SK-MEL-5 (cell line): Measurements from ENCODE around the gene MACROD1. TPM values are rescaled to one million over a fixed set of nuclear protein-coding genes. Genes with fewer than 3 reads are reported as not detected.

Experiments
- DNase-seq: peaks from one replicate; pipeline ENCODE4 v3.0.0-alpha.2; 2016; ENCODE audit warnings: low read depth, low spot score
- in situ Hi-C: cut with HindIII; loops from 2 replicates; pipeline ENCODE4 v1.10.0; 2016; ENCODE audit warnings: low sequenced_read_pairs, high pct_unique_total_duplicates, low pct_unique_long_range_greater_than_20kb
- polyA plus RNA-seq, 2 experiments: library from polyadenylated mRNA; depleted of rRNA; stranded (reverse); fragments of >200 nt; gene quantifications; 2 replicates each; pipeline ENCODE4 v1.2.3, GENCODE V29; 2015
- total RNA-seq: library from RNA; depleted of rRNA; stranded (reverse); fragments of >200 nt; shearing (Covaris generic); gene quantifications from 2 replicates; pipeline ENCODE4 v1.2.3, GENCODE V29; 2014; rRNA removed

MACROD1 gene, protein sequence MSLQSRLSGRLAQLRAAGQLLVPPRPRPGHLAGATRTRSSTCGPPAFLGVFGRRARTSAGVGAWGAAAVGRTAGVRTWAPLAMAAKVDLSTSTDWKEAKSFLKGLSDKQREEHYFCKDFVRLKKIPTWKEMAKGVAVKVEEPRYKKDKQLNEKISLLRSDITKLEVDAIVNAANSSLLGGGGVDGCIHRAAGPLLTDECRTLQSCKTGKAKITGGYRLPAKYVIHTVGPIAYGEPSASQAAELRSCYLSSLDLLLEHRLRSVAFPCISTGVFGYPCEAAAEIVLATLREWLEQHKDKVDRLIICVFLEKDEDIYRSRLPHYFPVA
- total RNA-seq, result 15.0 and 15.7 TPM in 2 replicates
- polyA plus RNA-seq (2015; cell fraction: cytosol; rRNA removed), result 22.8 and 188 TPM in 2 replicates
- 43.7 and 53.7 TPM in 2 replicates for polyA plus RNA-seq (2015; cell fraction: nucleus; rRNA removed)

DNA sequence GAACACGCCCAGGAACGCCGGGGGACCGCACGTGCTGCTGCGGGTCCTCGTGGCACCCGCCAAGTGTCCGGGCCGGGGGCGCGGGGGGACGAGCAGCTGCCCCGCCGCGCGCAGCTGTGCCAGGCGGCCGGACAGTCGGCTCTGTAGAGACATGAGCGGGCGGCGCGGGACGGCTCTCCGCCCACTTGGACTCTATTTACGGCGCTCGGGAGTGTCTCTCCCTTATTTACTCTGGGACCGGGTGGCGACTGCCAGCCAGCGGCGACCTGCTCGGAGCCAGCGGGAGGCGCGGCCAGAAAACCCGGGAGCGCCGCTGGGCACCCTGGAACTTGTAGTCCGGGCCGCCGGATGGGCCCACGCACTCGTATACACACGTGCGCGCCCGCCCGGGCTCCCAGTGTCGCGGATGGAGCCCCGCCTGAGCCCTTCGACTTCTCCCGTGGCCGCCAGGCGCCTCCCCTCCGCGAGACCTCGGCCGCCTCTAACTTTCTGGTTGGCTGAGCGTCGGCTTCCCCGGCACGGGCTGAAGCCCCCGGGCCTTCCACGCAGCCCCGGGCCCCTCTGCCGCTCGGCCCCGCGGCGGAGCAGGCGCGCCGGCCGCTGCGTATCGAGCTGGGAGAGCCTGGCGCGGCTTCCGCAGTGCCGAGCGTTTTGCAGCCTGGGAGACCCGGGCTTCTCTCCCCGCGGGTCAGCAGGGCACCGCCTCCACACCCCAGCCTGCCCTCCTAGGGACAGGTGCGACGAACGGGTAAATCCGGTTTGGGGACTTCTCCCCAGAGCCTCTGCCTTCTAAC is at the start of gene MACROD1:
Gene MACROD1, minus strand, starts transcription at position 272 of the 794 bp plus-strand sequence. Its CDS starts 119 bp downstream, at position 153.
- in situ Hi-C loops, result no loop called here

DNA sequence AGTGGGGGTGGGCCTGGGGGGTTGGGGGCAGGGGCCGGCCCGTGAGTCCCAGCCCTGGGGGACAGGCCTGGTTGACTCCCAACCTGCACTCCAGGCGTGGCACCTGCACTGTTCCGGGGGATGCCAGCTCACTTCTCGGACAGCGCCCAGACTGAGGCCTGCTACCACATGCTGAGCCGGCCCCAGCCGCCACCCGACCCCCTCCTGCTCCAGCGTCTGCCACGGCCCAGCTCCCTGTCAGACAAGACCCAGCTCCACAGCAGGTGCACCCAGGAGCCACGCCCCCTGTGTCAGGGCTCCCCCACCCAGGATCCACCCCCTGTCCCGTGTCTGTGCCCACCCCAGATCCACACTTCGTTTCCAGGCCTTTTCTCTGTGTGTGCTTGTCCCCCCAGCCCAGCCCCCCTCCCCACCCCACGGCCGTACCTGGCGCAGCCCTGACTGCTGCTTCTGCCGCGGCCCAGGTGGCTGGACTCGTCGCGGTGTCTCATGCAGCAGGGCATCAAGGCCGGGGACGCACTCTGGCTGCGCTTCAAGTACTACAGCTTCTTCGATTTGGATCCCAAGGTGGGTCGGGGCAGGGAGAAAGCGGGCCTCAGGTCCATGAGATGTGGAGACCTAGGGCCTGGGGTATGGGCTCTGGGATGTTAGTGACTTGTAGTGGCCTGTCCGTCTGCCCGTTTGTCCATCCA is 45.4 kb upstream of the MACROD1 start:
- no peak for DNase-seq
- in situ Hi-C loops, result no loop called here

More for the DNA sequence above, at the start of gene MACROD1:
- peak; percentile 76 for DNase-seq

DNA sequence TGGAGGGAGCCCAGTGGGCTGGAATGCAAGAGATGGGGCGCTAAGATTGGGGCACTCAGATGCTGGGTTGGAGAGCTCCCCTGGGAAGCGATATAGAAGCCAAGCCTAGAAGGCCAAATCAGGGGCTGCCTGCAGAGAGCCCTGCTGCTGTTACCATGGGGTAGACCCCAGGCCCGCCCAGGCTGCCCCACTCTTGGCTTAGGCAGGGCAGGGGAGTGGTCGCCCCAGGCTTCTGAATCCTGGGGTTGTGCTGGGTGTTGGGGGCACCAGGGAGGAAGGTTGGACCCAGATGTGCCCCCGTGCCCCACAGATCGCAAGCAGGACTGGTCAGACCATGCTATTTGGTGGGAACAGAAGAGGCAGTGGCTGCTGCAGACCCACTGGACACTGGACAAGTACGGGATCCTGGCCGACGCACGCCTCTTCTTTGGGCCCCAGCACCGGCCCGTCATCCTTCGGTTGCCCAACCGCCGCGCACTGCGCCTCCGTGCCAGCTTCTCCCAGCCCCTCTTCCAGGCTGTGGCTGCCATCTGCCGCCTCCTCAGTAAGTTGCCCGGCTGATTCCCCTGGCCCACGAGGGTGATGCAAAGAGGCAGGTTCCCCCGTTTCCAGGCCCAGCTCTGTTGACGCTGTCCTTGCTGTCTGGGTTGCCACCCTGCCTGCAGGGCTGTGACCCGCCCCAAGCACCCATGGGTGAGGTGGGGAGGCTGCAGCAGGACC is 44.5 kb upstream of the MACROD1 start:
- DNase-seq, result no peak
- in situ Hi-C loops, result no loop called here

DNA sequence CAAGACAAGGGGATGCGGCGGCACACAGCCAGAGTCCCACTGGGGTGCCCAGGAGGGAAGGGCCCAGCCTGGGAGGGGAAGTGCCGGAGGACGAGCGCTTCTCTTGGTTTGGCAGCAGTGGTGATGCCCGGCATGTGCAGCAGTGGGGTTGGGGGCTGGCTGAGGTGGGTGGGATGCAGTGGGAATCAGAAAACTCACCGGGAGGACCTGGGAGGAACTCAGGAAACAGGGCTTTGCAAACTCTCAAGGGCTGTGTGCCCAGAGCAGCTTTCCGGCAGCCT is 43.6 kb upstream of the MACROD1 start:
- no peak for DNase-seq
- in situ Hi-C loops, result no loop called here

DNA sequence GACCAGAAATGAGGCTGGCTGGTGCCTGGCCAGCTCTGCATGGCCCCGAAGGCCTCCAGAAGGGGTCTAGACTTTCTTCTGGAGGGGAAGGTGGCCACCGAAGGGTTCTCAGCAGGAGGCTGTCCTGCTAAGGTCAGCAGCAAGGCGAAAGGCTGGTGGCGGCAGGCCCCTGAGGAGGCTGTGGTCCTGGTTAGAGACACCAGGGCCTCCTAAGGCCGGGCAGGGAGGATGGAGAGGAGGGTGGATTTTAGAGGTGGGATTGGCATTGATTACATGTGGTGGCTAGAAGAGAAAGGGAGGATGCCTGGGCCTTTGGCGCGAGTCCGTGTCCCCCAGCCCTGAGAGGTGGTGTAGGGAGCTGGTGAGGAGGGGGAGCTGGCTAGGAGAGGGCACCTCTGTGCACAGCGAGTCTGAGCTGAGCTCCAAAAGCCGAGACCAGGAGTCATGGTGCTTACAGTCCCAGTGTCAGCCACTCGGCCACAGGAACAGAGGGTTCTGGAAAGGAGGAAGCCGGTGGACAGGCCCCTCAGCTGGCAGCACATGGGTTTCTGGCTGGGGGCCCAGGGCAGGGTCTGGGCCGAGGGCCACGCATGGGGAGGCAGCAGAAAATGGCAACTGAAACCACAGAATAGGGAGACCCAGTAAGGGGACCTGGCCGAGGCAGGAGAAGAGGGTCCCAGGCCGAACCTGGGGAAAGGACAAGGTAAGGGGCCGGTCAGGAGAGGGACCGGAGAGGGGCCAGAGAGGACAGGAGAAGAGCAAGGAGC is 43.1 kb upstream of the MACROD1 start:
- in situ Hi-C loops, result no loop called here
- no peak for DNase-seq

DNA sequence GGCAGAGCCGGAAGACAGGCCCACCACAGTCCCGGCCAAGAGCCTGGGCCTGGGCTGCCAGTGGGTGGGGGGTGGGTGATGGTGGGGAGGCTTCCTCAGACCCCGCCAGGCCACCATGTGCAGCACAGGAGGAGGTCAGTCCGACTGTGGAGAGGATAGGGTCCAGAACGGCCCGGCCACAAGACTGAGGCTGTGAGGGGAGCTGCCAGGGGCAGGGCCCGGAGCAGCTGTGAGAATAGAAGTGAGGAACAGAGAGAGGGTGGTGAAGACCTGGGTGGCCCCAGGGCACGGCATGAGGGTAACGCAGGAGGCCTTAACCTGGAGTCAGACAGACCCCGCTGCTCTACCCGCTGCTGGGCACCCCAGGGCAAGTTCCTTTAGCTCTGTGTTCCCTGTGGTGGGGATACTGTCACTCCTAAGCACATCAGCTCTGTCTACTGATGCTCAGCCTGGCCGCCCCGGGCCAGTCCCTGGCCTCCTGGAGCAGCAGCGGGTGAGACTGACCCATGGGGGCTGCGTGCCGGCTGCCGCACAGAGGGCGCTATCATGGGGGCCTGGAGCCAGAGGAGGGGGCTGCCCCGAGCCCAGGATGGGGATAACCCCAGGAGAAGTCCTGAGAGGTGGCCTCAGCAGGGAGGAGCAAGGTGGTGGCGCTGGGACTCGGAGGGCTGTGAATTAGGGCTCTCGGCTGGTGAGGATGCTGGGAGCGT is 42.3 kb upstream of the MACROD1 start:
- in situ Hi-C loops, result no loop called here
- DNase-seq, result no peak

DNA sequence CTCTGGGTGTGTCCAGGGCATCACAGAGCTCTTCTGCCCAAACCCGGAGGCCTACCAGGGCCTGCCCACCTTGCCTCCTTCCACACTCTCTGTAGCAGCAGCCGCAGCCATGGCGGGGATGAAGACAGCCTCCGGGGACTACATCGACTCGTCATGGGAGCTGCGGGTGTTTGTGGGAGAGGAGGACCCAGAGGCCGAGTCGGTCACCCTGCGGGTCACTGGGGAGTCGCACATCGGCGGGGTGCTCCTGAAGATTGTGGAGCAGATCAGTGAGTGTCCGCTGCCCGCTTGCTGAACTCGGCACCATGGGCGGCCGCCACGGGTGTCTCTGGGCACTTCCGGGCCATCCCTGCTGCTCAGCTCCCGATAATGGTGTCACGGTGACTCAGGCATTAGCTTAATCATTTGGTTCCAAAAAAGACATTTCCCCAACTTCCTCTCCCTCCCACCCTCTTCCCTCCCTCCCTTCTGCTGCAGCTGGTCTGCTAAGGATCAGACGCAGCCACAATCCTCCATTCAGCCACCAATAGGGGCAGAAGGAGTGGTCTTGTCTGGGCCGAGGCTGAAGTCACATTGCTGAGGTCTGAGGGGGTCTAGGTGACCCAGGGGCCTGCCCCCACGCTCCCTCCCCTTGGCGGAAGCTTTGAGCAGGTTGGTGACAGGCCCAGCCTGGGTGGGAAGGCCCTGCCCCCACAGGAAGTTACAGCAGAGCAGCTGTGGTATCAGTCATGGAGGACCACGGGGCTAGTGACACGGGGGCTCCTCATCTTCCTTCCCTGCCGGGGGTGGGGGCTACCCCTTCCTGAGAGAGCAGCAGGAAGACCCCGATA is 41.6 kb upstream of the MACROD1 start:
- in situ Hi-C loops, result no loop called here
- DNase-seq, result no peak

DNA sequence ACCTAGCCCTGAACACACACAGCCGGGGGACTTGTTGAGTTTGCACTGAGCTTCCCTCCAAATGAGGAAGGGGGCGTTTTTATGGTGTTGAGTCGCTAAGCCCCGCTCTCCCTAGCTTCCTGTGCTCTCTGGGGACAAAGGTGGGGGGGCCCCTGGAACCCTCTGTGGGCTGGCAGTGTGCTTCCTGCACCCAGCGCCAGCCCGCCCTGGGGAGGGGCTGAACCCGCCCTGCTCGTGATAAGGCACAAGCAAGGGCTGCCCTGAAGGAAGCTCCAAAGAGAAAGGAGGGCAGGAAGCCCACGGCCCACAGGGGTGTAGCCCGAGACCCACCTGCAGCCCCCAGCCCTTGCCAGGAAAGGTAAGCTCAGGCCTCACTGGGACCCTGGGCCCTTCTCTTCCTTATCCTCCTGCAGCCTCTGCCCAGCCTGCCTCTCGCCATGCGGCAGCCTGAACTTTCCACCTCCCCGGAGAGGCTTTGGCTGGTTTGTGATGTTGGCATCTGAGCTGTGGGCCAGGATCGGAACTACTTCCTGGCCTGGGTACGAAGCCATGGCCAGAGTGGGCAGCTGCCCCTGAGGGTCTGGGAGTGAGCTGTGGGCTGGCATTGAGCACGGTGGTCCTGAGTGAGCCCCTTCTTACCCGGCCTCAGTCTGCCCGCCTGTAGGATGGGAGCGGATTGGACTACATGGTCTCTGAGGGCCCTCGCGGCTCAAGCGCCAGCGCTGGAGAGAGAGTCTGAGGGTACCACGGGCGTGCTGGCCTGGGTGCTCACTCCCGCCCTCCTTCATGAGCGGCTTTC is 40.7 kb upstream of the MACROD1 start, which contains the start of gene FERMT3:
Gene FERMT3, plus strand, starts transcription at position 265 of the 799 bp plus-strand sequence. CDS start 644 bp downstream, outside the sequence.
- in situ Hi-C loops, result no loop called here

DNA sequence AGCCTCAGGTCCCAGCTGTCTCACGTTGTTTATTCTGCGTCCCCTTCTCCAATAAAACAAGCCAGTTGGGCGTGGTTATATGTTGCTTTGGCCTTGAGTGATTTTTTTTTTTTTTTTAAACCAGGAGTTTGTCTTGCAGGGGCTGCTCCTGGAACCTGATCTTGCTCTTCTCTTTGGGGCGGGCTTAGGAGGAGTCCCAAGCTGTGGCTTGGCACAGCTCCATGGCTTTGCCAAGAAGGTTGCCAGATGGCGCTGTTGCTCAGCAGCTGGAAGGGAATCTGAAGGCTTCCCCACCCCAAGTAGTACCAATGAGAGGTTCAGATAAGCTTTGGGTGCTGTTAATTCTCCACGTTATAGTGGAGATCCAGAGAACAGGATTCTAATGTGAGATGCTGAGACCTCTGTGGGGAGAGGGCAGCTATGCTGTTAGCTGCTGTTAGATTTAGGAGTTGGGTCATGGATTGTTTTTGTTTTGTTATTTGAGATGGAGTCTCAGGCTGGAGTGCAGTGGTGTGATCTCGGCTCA is 38.6 kb upstream of the MACROD1 start:
- peak; percentile 84 for DNase-seq
- in situ Hi-C loops, result no loop called here

More for the DNA sequence above, 40.7 kb upstream of the MACROD1 start, which contains the start of gene FERMT3:
- DNase-seq, result no peak

DNA sequence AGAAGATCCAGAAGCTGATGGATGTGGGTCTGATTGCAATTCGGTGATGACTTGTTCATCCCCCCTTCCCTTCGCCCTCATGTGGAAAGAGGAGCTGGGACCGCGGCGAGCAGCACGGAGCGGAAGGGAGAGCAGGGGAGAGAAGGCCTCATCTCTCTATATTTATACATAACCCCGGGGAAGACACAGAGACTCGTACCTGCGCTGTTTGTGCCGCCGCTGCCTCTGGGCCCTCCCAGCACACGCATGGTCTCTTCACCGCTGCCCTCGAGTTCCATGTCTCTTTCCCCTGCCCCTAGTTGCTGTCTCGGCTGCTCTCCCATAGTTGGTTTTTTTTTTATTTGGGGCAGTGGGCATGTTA is 38.1 kb upstream of the MACROD1 start:
- in situ Hi-C loops, result no loop called here
- DNase-seq, result no peak

DNA sequence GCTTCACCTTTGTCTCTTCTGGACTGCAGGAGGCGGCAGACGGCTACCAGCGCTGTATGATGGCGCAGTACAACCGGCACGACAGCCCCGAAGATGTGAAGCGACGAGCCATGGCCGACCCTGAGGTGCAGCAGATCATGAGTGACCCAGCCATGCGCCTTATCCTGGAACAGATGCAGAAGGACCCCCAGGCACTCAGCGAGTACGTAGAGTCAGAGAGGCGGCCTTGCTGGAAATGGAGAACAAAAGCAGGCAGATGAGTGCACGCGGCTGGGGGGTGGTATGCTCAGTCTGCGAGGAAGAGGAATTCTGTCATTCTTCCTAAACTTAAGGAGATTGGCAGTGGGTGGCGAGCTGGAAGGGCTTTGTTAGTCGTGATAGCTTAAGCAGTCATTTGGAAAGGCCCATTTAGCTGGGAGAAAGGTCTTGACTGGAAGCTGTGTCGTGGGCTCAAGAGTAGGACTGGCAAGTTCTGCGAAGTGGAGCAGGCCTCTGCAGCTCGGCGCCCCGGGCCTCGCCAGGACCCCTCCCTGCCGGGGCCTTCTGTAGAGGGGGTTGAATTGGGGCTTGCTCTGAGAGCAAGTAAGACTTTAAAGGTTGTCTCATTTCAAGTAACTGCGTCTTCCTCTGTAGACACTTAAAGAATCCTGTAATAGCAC is 37.6 kb upstream of the MACROD1 start:
- DNase-seq, result no peak
- in situ Hi-C loops, result no loop called here

DNA sequence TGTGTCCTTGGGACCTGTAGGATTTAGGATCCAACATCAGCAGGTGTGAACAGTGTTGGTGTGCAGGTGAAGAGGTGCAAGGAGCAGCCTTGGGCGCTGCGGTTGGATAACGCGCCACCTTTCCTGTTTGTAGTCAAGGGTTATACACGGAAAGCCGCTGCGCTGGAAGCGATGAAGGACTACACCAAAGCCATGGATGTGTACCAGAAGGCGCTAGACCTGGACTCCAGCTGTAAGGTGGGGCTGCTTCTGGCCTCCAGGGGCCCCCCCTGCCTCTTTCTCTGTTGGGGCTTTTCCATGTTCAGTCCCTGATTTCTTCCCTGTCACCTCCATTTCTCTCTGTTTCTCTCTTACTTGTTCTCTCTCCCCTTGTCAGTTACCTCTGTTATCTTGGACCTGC is 37.1 kb upstream of the MACROD1 start:
- DNase-seq, result no peak
- in situ Hi-C loops, result no loop called here

DNA sequence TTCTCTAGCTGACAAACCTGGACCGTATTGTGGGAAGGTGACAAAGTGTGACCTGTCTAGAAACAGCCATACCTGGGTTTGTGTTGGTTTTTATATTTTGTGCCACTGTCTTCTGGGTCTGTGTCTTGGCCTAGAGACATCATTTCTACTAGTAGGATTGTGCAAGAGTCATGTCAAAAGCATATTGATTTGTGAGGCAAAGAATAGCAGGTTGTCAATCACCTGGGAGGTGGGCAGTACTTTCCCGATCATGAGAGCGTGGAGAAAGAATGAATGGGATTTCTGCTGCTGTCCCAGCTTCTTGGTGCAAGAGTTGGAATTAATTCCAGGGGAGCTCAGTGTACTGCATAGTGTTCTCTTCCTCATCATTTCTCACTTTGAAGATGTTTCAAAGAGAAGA is 35.6 kb upstream of the MACROD1 start:
- in situ Hi-C loops, result no loop called here
- no peak for DNase-seq

DNA sequence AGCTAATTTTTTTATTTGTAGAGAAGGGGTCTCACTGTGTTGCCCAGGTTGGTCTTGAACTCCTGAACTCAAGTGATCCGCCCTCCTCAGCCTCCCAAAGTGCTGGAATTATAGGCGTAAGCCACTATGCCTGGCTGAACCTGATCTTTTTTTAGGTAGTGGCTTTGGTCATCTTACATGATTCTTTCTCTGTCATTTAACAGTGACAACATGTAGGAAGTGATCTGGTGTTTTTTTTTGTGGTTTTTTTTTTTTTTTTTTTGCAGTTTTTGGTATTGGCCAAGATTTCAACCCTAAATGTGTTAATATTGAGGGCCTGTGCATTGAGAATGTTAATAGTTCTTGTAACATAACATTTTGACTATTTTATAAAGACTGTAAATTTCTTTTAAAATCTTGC is 32.6 kb upstream of the MACROD1 start:
- no peak for DNase-seq
- in situ Hi-C loops, result no loop called here
